Endothelial cell of umbilical vein (primary cell): ENCODE measurements around the gene HGF. TPM values are rescaled to one million over a fixed set of nuclear protein-coding genes. Genes with fewer than 3 reads are reported as not detected.

Experiments used
- BruUV-seq: library from RNA; stranded (reverse); fragments of 400-500 nt; replicated peaks from 2 replicates; lab custom pipeline; 2021; lab: Mats Ljungman, UMichigan
- CTCF ChIA-PET: fragments of 300-600, 350-600 bp; sonication (Branson Sonifier 250); formaldehyde crosslinking; loops from one replicate; lab custom pipeline; 2021; ENCODE audit warnings: antibody characterized with exemption, inconsistent platforms; lab: Charles Lee
- POLR2A ChIA-PET: fragments of 300-600, 350-600 bp; sonication (Branson Sonifier 250); formaldehyde crosslinking; loops from one replicate; lab custom pipeline; 2021; ENCODE audit warnings: antibody characterized with exemption, inconsistent platforms; lab: Charles Lee
- DNase-seq: peaks from one replicate; pipeline ENCODE4 v3.0.0-alpha.2; 2011; ENCODE audit warnings: low read depth, low spot score
- FAIRE-seq: peaks from 2 replicates; lab custom pipeline; 2011; peaks lifted over from hg19 to GRCh38; lab: Jason Lieb, UNC
- H2AFZ ChIP-seq: 2 replicates; pipeline ENCODE4 v1.6.0; 2012; ENCODE audit warnings: low read depth, low read length, control low read depth, inconsistent platforms
- H3K27ac ChIP-seq: 2 replicates; pipeline ENCODE4 v1.5.1; 2011; ENCODE audit warnings: low read depth, mild to moderate bottlenecking, control low read depth, low read length, moderate library complexity; ENCODE audit not compliant: insufficient read depth
- H3K27me3 ChIP-seq, 2 experiments: 2 replicates each; pipeline versions ENCODE4 v1.6.0 to v1.6.1; 2011; ENCODE audit warnings: low read length in 2 of 2, mixed read lengths in 1 of 2; ENCODE audit not compliant: control insufficient read depth in 2 of 2, insufficient read depth in 2 of 2
- H3K36me3 ChIP-seq, 2 experiments: 2 replicates in 1 of 2; 3 replicates in 1 of 2; pipeline ENCODE4 v1.5.1; 2011; ENCODE audit warnings: low read length in 2 of 2, mild to moderate bottlenecking in 1 of 2, moderate library complexity in 1 of 2; ENCODE audit not compliant: control insufficient read depth in 2 of 2, insufficient read depth in 2 of 2; ENCODE audit errors: extremely low read depth in 1 of 2
- H3K4me1 ChIP-seq: 3 replicates; pipeline ENCODE4 v1.5.1; 2011; ENCODE audit warnings: mild to moderate bottlenecking, low read length; ENCODE audit not compliant: control insufficient read depth, insufficient read depth; ENCODE audit errors: extremely low read depth
- H3K4me2 ChIP-seq: 2 replicates; pipeline ENCODE4 v1.6.1; 2011; ENCODE audit warnings: low read length, control low read depth, mixed read lengths; ENCODE audit not compliant: insufficient read depth
- H3K4me3 ChIP-seq, 3 experiments: fragments of 200-600 bp in 1 of 3; sonication (generic), shearing (Covaris generic) in 1 of 3; replicated peaks in 1 of 3; 2 replicates each; pipeline ENCODE4 v1.5.1; 2011 to 2016; ENCODE audit warnings: control low read depth in 3 of 3, low read length in 3 of 3, mild to moderate bottlenecking in 2 of 3, inconsistent platforms in 1 of 3, low read depth in 1 of 3, moderate library complexity in 1 of 3; ENCODE audit not compliant: insufficient read depth in 1 of 3
- H3K79me2 ChIP-seq: 2 replicates; pipeline ENCODE4 v1.6.0; 2012; ENCODE audit warnings: low read length, inconsistent platforms; ENCODE audit not compliant: control insufficient read depth, insufficient read depth
- H3K9ac ChIP-seq: replicated peaks from 2 replicates; pipeline ENCODE3; 2011; ENCODE audit warnings: low read length, control low read depth; ENCODE audit not compliant: insufficient read depth; ENCODE audit errors: extremely low read depth
- H3K9me1 ChIP-seq: replicated peaks from 3 replicates; pipeline ENCODE4 v1.6.0; 2011; ENCODE audit warnings: mild to moderate bottlenecking, low read length; ENCODE audit not compliant: control insufficient read depth, insufficient read depth; ENCODE audit errors: extremely low read depth
- H3K9me3 ChIP-seq: replicated peaks from 2 replicates; pipeline ENCODE4 v1.5.1; 2012; ENCODE audit warnings: low read length, inconsistent platforms; ENCODE audit not compliant: control insufficient read depth, insufficient read depth
- H4K20me1 ChIP-seq: replicated peaks from 2 replicates; pipeline ENCODE3; 2011; ENCODE audit warnings: mild to moderate bottlenecking, low read length; ENCODE audit not compliant: control insufficient read depth, insufficient read depth; ENCODE audit errors: extremely low read depth
- EZH2 ChIP-seq: IDR thresholded peaks from 2 replicates; pipeline ENCODE4 v1.6.1; 2012; ENCODE audit warnings: borderline replicate concordance, low read depth, mild to moderate bottlenecking, moderate library complexity, low read length, inconsistent platforms; ENCODE audit not compliant: severe bottlenecking
- FOS ChIP-seq: IDR thresholded peaks from 2 replicates; pipeline ENCODE4 v1.6.1; 2011; ENCODE audit warnings: mild to moderate bottlenecking, low read length, moderate library complexity, borderline replicate concordance; ENCODE audit not compliant: insufficient read depth
- GATA2 ChIP-seq: IDR thresholded peaks from 2 replicates; pipeline ENCODE4 v1.7.0; 2011; ENCODE audit warnings: low read depth, mild to moderate bottlenecking, moderate library complexity, mixed read lengths, low read length; ENCODE audit not compliant: insufficient read length, insufficient read depth
- JUN ChIP-seq: IDR thresholded peaks from 2 replicates; pipeline ENCODE4 v1.6.1; 2011; ENCODE audit warnings: borderline replicate concordance, low read depth; ENCODE audit not compliant: insufficient read length, insufficient read depth
- MYC ChIP-seq: IDR thresholded peaks from one replicate; pipeline ENCODE4 v1.6.1; 2011; ENCODE audit warnings: mild to moderate bottlenecking, low read depth, low read length
- POLR2A ChIP-seq: IDR thresholded peaks from 2 replicates; pipeline ENCODE4 v1.6.1; 2012; ENCODE audit warnings: low read depth, mild to moderate bottlenecking, control low read depth, low read length
- POLR2AphosphoS5 ChIP-seq: IDR thresholded peaks from 2 replicates; pipeline ENCODE4 v1.6.1; 2012; ENCODE audit warnings: low read depth, mild to moderate bottlenecking, control low read depth, low read length, moderate library complexity; ENCODE audit not compliant: insufficient read depth
- dilution Hi-C: fragments of 300-500 bp; cut with MboI; formaldehyde crosslinking; loops from one replicate; pipeline ENCODE4 v1.15.0; 2019; ENCODE audit warnings: low sequenced_read_pairs; ENCODE audit not compliant: extremely low pct_ligation_motif_present
- intact Hi-C: fragments of 100-400 bp; cut with micrococcal nuclease; formaldehyde crosslinking; loops from one replicate; pipeline ENCODE4 v1.10.0; 2022
- polyA plus RNA-seq, 4 experiments: library from polyadenylated mRNA; depleted of rRNA in 3 of 4; stranded (reverse) in 3 of 4; unstranded in 1 of 4; fragments of >200 nt; gene quantifications; 2 replicates each; pipeline versions ENCODE4 v1.2.1 to v1.2.3, GENCODE V29; 2011 to 2012; ENCODE audit warnings: missing spikeins in 1 of 4
- total RNA-seq: library from RNA; stranded (reverse); gene quantifications from 2 replicates; pipeline ENCODE4 v1.2.3, GENCODE V29; 2021
- TF ChIP-seq, protein P1 (sequence below): IDR thresholded peaks from 2 replicates; pipeline ENCODE4 v1.6.1; 2011; ENCODE audit not compliant: insufficient read depth, insufficient read length
- TF ChIP-seq, protein P2 (sequence below), 2 donors: IDR thresholded peaks; 1 replicate in 1 of 2; 2 replicates in 1 of 2; pipeline ENCODE4 v1.5.1; 2011; ENCODE audit warnings: low read length in 2 of 2, mild to moderate bottlenecking in 2 of 2, moderate library complexity in 2 of 2, control low read depth in 1 of 2, inconsistent platforms in 1 of 2, low read depth in 1 of 2; ENCODE audit not compliant: insufficient read depth in 1 of 2; ENCODE audit errors: extremely low read depth in 1 of 2

HGF gene
- total and polyA plus RNA-seq, 2 donors (not counting 3 experiments of a cell fraction or from before 2014, with no cell fraction given) = 0.15 to 0.18 TPM

DNA sequence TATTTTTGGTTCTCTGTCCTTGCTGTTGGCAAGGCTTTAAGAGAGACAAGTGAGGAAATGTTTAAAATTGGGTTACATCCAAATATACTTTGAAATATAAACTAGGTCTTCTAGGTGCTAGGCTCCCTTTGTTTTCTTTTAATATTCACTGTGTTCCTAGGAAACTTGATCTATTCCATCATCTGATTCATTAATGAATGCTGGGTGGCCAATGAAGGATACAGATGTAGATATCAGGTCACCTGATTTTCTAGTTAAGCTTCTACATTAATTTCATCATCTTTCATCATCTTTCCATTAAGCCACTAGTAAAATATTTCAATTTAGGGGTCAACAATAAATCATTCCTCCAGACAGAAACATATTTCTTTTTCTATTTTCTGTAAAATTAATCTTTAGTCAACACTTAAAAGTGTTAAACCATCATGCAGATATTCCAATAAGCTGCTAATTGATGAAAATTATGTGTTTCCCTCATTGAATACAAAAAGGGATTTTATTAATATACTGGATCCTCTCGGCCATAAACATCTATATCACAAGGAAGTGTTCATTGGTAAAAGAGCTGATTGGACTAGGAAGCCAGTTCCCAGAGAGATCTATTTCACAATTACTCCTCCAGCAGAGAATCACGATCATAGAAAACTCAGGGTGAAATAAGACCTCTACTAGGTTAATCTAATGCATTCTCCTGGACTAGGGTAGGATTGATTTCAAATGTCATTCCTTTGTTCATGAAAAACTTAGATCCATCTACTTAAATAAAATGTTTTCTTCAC is 14.7 kb downstream of the HGF start:
- Histone ChIP-seq H3K4me2 (no peak overlapping the region), H2AFZ (no peak overlapping the region), H3K9me1 (no peaks in the 10 kb centered on the region), H3K36me3 (no peaks in the 10 kb centered on the region), H4K20me1 (no peaks in the 10 kb centered on the region), H3K27me3 (no peaks in the 10 kb centered on the region), H3K27ac (no peak overlapping the region), H3K9ac (no peak overlapping the region), H3K4me3 (no peak overlapping the region), H3K4me1 (no peaks in the 10 kb centered on the region), H3K79me2 (no peaks in the 10 kb centered on the region), H3K9me3 (no peaks in the 10 kb centered on the region)
- ChIA-PET POLR2A (no interaction called here), CTCF (no interaction called here)
- BruUV-seq = no TSS peak
- no peak for DNase-seq
- no peak for FAIRE-seq
- dilution Hi-C loops (loop anchor here (25.0 kb wide), 1 partner anchor 243 kb away; no protein-coding TSS in a partner anchor), intact Hi-C loops (no loop called here)
- TF ChIP-seq, protein P1, sequence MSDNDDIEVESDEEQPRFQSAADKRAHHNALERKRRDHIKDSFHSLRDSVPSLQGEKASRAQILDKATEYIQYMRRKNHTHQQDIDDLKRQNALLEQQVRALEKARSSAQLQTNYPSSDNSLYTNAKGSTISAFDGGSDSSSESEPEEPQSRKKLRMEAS = no peak
- TF ChIP-seq POLR2A (no peak), POLR2AphosphoS5 (no peak), MYC (no peak), JUN (no peak), FOS (no peak), GATA2 (no peak), EZH2 (no peak)
- TF ChIP-seq, protein P2, sequence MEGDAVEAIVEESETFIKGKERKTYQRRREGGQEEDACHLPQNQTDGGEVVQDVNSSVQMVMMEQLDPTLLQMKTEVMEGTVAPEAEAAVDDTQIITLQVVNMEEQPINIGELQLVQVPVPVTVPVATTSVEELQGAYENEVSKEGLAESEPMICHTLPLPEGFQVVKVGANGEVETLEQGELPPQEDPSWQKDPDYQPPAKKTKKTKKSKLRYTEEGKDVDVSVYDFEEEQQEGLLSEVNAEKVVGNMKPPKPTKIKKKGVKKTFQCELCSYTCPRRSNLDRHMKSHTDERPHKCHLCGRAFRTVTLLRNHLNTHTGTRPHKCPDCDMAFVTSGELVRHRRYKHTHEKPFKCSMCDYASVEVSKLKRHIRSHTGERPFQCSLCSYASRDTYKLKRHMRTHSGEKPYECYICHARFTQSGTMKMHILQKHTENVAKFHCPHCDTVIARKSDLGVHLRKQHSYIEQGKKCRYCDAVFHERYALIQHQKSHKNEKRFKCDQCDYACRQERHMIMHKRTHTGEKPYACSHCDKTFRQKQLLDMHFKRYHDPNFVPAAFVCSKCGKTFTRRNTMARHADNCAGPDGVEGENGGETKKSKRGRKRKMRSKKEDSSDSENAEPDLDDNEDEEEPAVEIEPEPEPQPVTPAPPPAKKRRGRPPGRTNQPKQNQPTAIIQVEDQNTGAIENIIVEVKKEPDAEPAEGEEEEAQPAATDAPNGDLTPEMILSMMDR (IDR thresholded peaks at IDR 0.05; ENCODE audit: extremely low read depth in 1 of 2, insufficient read depth in 1 of 2, low read depth in 1 of 2, low read length in 2 of 2) = no peak
